ENCODE data around the gene ROBO1. TPM values are rescaled to one million over a fixed set of nuclear protein-coding genes. Genes with fewer than 3 reads are reported as not detected.

The ROBO1 gene
- total and polyA plus RNA-seq, 2 of the 8 experiments (the other 6 are each of a cell fraction or from before 2014, with no cell fraction given), result 51.4 to 91.0 TPM

DNA sequence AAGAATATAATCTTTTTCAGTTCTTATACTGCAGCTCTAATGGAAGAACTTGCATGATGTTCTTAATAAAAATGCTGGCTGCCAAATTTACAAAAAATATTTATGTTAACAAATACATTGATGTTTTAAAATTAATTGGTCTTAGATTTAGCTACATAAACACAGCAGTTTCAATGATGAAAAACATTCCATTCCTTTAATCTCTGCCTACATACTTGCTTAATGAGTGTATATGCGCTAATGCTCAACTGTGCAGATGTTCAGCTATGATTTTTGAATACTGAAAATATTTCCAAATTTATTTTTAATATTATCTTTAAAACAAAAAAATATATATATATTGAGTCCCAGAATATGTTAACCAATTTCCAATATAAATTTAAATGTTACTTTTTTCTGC is 867.4 kb downstream of the ROBO1 start:
- 96% methylated on average over 1 of the region's 1 CpG; no CpG with 5 or more reads in 1 of the 2 experiments for WGBS, 2 experiments (ENCODE audit: extremely low coverage in 1 of 2, insufficient coverage in 1 of 2, insufficient read length in 1 of 2, insufficient replicate concordance in 2 of 2, low coverage in 1 of 2, low lambda C conversion rate in 2 of 2, missing lambda C conversion rate in 1 of 2)

More for the DNA sequence above, 867.4 kb downstream of the ROBO1 start:
- Histone ChIP-seq H3K4ac (replicated peaks; ENCODE audit: insufficient read length, low read depth, low read length) (no peak overlapping the region), H4K20me1 (replicated peaks in 1 of 2; ENCODE audit: control insufficient read depth in 1 of 2, insufficient read depth in 2 of 2, low read length in 2 of 2) (peaks cover 0 to 2% of the 10 kb centered on the region in 2 experiments), H2BK12ac (ENCODE audit: low read depth, low read length) (no peak overlapping the region), H3K4me1 (replicated peaks in 1 of 4; ENCODE audit: control insufficient read depth in 3 of 4, insufficient read depth in 4 of 4, low read length in 3 of 4) (peaks cover 0 to 4% (median under 1%) of the 10 kb centered on the region in 4 experiments; a peak in 1 of 7 replicates), H2BK20ac (ENCODE audit: low read length) (no peak overlapping the region), H3K79me1 (ENCODE audit: low read depth, low read length) (no peaks in the 10 kb centered on the region; the same call in 1 of the 2 replicates), H3K79me2 (ENCODE audit: control insufficient read depth in 1 of 2, insufficient read depth in 2 of 2, low read length in 2 of 2) (peaks cover 0 to 25% of the 10 kb centered on the region in 2 experiments; a peak in 2 of 4 replicates), H2BK5ac (ENCODE audit: low read depth, low read length) (no peak overlapping the region), H3K18ac (ENCODE audit: extremely low read depth, low read length) (no peak overlapping the region), H3K27ac (ENCODE audit: low read depth, low read length) (no peak overlapping the region), H3K56ac (replicated peaks; ENCODE audit: insufficient read length, low read depth, low read length) (no peak overlapping the region), H2BK15ac (ENCODE audit: low read length) (no peak overlapping the region), H2AFZ (ENCODE audit: low read length) (no peak overlapping the region), H3K4me2 (ENCODE audit: insufficient read depth in 1 of 2, low read depth in 2 of 2, low read length in 2 of 2) (no peak overlapping the region), H2BK120ac (replicated peaks; ENCODE audit: low read depth, low read length) (no peak overlapping the region), H3K23me2 (ENCODE audit: low read depth, low read length) (no peaks in the 10 kb centered on the region), H4K8ac (ENCODE audit: extremely low read depth, insufficient read depth, low read length) (no peak overlapping the region), H3K4me3 (ENCODE audit: extremely low read depth in 1 of 4, insufficient read depth in 2 of 4, low read depth in 3 of 4, low read length in 4 of 4) (no peak overlapping the region), H3K27me3 (replicated peaks in 1 of 4; ENCODE audit: control insufficient read depth in 3 of 4, extremely low read depth in 1 of 4, insufficient read depth in 3 of 4, low read length in 3 of 4) (no peaks in the 10 kb centered on the region), H4K91ac (replicated peaks; ENCODE audit: insufficient read length, low read length) (no peak overlapping the region), H4K5ac (ENCODE audit: insufficient read length, low read depth, low read length) (no peak overlapping the region), H2AK5ac (ENCODE audit: low read depth, low read length) (no peak overlapping the region), H3K36me3 (ENCODE audit: control insufficient read depth in 2 of 4, insufficient read depth in 4 of 4, low read length in 3 of 4) (no peaks in the 10 kb centered on the region), H3K9me3 (ENCODE audit: insufficient read depth in 2 of 2, low read depth in 1 of 2, low read length in 1 of 2) (no peaks in the 10 kb centered on the region), H3K9ac (replicated peaks in 1 of 4; ENCODE audit: extremely low read depth in 1 of 4, low read depth in 3 of 4, low read length in 3 of 4) (no peak overlapping the region), H3K14ac (ENCODE audit: insufficient read length) (no peak overlapping the region), H3K23ac (ENCODE audit: insufficient read length) (no peak overlapping the region)
- DNase-seq (ENCODE audit: low read depth in 1 of 2, low spot score in 2 of 2) (no peak), FAIRE-seq (no peak)
- ChIA-PET CTCF (ENCODE audit: partially characterized antibody) (no interaction called here), POLR2A (ENCODE audit: partially characterized antibody) (no interaction called here)
